Measurements from ENCODE around the gene NCAPG2. TPM values are rescaled to one million over a fixed set of nuclear protein-coding genes. Genes with fewer than 3 reads are reported as not detected.
A peak's percentile ranks its signal among the peaks of the same experiment; 100 is the strongest.

NCAPG2 gene
- total and polyA plus RNA-seq, 2 donors = 6.4 to 24.3 TPM

DNA sequence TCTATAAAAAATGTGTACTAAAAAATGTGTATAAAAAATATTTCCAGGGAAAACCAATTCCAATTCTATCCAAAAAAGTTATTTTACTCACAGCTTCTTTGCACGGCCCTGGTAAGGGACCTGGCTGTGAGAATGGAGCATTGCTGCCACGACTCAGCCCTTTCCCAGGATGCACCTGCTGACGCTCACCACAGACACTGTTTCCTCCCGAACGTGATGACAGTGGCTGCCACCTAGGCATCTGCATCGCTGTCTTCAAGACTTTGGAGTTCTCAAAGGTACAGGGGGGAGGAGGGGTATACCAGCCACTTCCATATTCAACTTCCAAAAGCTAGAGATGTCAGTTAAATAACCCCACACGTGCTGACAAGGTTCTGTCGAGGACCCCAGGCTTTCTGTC, 93.1 kb downstream of the NCAPG2 start:
- Histone ChIP-seq H3K4me3 (ENCODE audit: low read depth, low read length) (no peak overlapping the region), H3K27ac (ENCODE audit: low read depth) (no peak overlapping the region), H3K36me3 (ENCODE audit: insufficient read depth) (no peaks in the 10 kb centered on the region), H3K4me1 (ENCODE audit: insufficient read depth) (no peaks in the 10 kb centered on the region)
- WGBS = 84% methylated on average over 8 of the region's 8 CpGs
- DNase-seq (ENCODE audit: extremely low spot score) = no peak

- Histone ChIP-seq H3K4me1 (ENCODE audit: insufficient read depth) (no peaks in the 10 kb centered on the region), H3K27ac (ENCODE audit: low read depth) (no peak overlapping the region), H3K4me3 (ENCODE audit: low read depth, low read length) (no peak overlapping the region), H3K36me3 (ENCODE audit: insufficient read depth) (no peaks in the 10 kb centered on the region)
- no peak for DNase-seq (ENCODE audit: extremely low spot score)
- 89% methylated on average over 7 of the region's 7 CpGs for WGBS
Measured at GRCh38 chr7:158609313-158609974, 95.2 kb downstream of the NCAPG2 start.

GRCh38 chr7:158607563-158607962, 97.0 kb downstream of the NCAPG2 start:
- Histone ChIP-seq H3K36me3 (ENCODE audit: insufficient read depth) (no peaks in the 10 kb centered on the region), H3K4me1 (ENCODE audit: insufficient read depth) (no peaks in the 10 kb centered on the region), H3K4me3 (ENCODE audit: low read depth, low read length) (no peak overlapping the region), H3K27ac (ENCODE audit: low read depth) (no peak overlapping the region)
- DNase-seq (ENCODE audit: extremely low spot score) = no peak
- 82% methylated on average over 6 of the region's 6 CpGs for WGBS

- no peak overlapping the region for H3K27ac ChIP-seq (ENCODE audit: low read depth)
- no peaks in the 10 kb centered on the region for H3K36me3 ChIP-seq (ENCODE audit: insufficient read depth)
- no peak overlapping the region for H3K4me3 ChIP-seq (ENCODE audit: low read depth, low read length)
- no peak for DNase-seq (ENCODE audit: extremely low spot score)
- 92% methylated on average over 18 of the region's 18 CpGs for WGBS
- no peaks in the 10 kb centered on the region for H3K4me1 ChIP-seq (ENCODE audit: insufficient read depth)
Measured at GRCh38 chr7:158606671-158607424, 97.8 kb downstream of the NCAPG2 start.

DNA sequence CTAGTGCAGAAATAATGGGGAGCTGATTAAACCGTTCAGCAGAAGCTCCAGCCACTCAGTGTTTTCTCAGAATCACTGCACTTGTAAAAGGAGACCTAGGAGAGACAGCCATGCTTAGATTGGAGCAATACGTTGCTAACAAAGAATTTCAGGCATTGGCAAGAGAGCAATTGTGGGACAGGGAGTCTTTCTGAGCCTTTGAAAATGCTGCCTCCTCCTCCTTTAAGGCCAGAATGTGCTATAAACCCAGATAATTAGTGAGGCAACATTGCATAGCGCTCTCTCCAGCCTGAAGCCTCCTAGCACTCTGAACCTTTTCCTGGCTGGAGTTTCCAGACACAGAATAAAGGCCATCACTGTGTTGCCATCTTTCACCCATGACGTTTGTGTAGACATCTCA, 98.5 kb downstream of the NCAPG2 start:
- DNase-seq (ENCODE audit: extremely low spot score) = no peak
- Histone ChIP-seq H3K36me3 (ENCODE audit: insufficient read depth) (no peaks in the 10 kb centered on the region), H3K4me1 (ENCODE audit: insufficient read depth) (no peaks in the 10 kb centered on the region), H3K27ac (ENCODE audit: low read depth) (no peak overlapping the region), H3K4me3 (ENCODE audit: low read depth, low read length) (no peak overlapping the region)
- 62% methylated on average over 4 of the region's 4 CpGs for WGBS

DNA sequence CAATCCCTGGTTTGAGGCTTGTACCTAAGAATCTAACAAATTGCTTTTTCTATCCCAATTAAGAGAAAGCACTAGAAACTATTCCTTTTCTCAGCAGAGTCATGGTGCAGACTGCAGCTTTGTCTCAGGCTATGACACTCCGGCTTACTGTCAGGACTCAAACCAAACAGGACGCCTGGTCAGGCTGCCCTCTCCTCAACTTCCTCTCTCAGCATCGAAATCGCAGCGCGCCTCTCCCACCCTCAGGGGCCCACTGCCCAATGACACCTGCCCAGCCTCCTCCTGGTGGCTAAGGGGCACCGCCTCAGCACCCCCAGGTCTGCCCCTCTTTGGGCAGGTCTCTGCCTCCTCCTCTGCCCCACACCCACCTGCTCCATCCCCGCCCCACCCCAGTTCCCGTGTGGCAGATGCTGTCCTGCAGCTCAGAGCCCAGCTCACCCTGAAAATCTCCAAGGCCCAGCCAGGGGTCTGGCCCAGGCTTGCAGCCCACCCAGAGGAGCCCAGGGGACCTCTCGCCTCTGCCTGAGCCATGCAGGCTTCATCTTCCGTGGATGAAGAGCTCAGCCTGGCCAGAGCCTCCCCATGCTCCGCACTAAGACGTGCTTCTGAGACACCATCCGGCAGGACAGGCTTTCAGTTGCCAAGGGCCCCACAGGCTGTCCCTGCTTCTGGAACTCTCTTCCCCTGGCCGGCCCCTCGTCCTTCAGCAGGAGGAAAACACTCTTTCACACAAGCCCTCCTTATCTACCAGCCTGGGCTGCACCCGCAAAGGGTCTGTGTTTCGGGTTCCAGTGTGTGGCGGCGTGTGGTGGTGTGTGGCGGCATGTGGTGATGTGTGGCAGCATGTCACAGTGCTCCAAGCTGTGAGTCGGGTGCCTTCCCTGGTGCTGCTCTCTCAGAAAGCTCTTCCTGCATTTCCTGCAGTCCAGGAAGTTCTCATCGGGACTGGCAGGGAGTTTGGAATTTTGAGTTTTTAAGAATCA, 100.5 kb downstream of the NCAPG2 start:
- WGBS = 90% methylated on average over 23 of the region's 23 CpGs
- no peaks in the 10 kb centered on the region for H3K4me1 ChIP-seq (ENCODE audit: insufficient read depth)
- no peak overlapping the region for H3K4me3 ChIP-seq (ENCODE audit: low read depth, low read length)

DNA sequence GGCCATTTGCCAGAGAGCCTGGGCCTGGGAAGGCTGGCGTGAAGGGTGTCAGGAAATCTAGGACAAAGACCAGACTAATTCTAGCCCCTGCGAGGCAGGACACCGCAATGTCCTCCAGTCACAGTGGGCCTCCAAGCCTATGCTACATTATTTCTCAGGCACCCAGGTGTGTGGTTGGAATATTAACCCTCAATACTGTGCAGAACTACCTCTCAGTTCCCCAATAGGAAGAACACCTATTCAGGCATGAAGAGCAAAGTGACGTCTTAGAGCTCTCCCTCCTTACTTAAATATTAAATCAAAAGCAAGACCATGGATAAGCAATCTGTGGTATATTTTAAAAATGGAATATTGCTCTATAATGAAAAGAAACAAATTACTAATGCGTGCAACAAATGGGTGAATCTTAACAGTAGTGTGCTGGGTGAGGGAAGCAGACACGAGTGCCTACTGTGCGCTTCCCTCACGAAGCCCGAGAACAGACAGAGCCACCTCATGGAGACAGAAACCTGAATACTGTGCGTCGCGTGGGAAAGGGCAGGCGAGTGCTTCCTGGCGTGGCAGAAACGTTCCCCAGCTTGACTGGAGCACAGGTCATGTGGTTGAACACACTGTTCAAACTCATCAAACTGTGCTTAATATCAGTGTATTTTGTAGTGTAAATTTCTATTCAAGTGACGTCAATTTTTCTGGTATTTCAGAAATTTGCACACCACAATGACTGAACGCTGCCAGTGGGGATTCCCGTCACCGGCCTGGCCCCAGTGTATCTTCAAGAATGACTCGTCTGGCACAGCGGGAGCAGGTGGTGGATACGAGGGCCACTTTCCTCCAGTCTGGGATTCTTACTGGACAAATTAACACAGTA, 101.5 kb downstream of the NCAPG2 start:
- no peak for DNase-seq (ENCODE audit: extremely low spot score)
- no peaks in the 10 kb centered on the region for H3K4me1 ChIP-seq (ENCODE audit: insufficient read depth)
- no peak overlapping the region for H3K27ac ChIP-seq (ENCODE audit: low read depth)
- no peak overlapping the region for H3K4me3 ChIP-seq (ENCODE audit: low read depth, low read length)
- no peaks in the 10 kb centered on the region for H3K36me3 ChIP-seq (ENCODE audit: insufficient read depth)
- 90% methylated on average over 22 of the region's 22 CpGs for WGBS

More for the DNA sequence above, 100.5 kb downstream of the NCAPG2 start:
- DNase-seq (ENCODE audit: extremely low spot score) = no peak
- H3K27ac ChIP-seq (ENCODE audit: low read depth) = no peak overlapping the region
- no peaks in the 10 kb centered on the region for H3K36me3 ChIP-seq (ENCODE audit: insufficient read depth)

DNA sequence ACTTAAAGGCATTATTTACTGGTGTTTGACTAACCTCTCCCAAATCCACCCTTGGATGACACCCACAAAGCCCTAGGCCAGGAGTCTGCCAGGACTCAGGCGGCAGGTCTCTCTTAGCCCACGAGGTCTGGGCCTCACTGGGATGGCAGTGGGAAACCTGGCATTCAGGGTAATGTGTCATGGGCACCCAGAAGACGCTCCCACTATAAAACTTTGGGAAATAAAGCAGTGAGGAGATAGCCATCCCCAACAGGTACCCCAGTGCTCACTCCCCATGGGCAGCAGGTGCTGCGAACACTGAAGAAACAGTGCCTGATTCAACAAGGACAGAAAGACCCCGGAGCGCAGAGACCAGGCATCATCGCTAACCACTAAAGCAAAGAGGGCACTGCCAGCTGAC, 102.6 kb downstream of the NCAPG2 start:
- no peaks in the 10 kb centered on the region for H3K36me3 ChIP-seq (ENCODE audit: insufficient read depth)

DNA sequence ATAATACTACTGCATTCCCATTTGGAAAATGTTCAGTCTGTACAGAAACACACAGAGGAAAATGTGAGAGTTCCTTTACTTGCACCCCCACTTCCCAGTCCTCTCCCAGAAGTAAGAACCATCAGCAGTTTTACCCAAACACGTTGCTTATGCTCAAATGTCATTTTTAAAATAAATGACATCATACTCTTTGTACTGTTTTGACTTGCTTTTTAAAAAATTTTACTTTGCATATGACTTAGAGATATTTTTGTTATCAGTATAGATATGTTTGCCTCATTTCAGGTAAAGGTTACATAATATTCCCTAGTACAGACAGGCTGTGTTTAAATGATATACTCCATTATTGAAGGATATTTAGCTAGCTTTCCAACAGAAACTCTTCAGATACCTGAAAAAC, 103.5 kb downstream of the NCAPG2 start:
- H3K27ac ChIP-seq (ENCODE audit: low read depth) = no peak overlapping the region
- WGBS = 72% methylated on average over 1 of the region's 1 CpG
- H3K4me1 ChIP-seq (ENCODE audit: insufficient read depth) = no peaks in the 10 kb centered on the region
- H3K36me3 ChIP-seq (ENCODE audit: insufficient read depth) = no peaks in the 10 kb centered on the region
- H3K4me3 ChIP-seq (ENCODE audit: low read depth, low read length) = no peak overlapping the region
- DNase-seq (ENCODE audit: extremely low spot score) = no peak

More for the DNA sequence above, 102.6 kb downstream of the NCAPG2 start:
- DNase-seq (ENCODE audit: extremely low spot score) = no peak
- Histone ChIP-seq H3K4me1 (ENCODE audit: insufficient read depth) (no peaks in the 10 kb centered on the region), H3K27ac (ENCODE audit: low read depth) (no peak overlapping the region), H3K4me3 (ENCODE audit: low read depth, low read length) (no peak overlapping the region)
- WGBS = 97% methylated on average over 7 of the region's 7 CpGs

GRCh38 chr7:158596745-158597144, 107.9 kb downstream of the NCAPG2 start:
- no peaks in the 10 kb centered on the region for H3K36me3 ChIP-seq (ENCODE audit: insufficient read depth)
- WGBS = 97% methylated on average over 4 of the region's 4 CpGs
- H3K27ac ChIP-seq (ENCODE audit: low read depth) = no peak overlapping the region
- H3K4me1 ChIP-seq (ENCODE audit: insufficient read depth) = no peaks in the 10 kb centered on the region
- no peak for DNase-seq (ENCODE audit: extremely low spot score)
- H3K4me3 ChIP-seq (ENCODE audit: low read depth, low read length) = no peak overlapping the region

DNA sequence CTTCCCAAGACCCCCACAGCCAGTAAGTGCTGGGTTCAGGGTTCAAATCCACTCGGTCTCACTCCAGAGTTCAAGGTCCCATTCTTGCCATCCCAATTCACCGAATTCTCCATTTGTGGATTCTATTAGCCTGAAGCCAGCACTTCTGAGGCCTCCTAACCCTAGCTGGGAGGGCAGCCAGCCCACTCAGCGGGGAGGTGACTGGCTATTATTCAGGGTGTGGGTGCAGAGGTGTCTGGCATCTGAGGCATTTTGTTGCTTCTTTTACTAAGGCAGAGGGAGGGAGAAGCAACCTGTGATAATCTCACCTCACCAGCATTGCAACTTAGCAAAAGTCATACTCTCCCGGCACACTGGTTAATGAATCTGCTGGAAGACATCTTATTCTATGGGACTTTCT, 108.3 kb downstream of the NCAPG2 start:
- Histone ChIP-seq H3K27ac (ENCODE audit: low read depth) (no peak overlapping the region), H3K36me3 (ENCODE audit: insufficient read depth) (no peaks in the 10 kb centered on the region), H3K4me3 (ENCODE audit: low read depth, low read length) (no peak overlapping the region), H3K4me1 (ENCODE audit: insufficient read depth) (no peaks in the 10 kb centered on the region)
- 96% methylated on average over 4 of the region's 4 CpGs for WGBS
- DNase-seq (ENCODE audit: extremely low spot score) = no peak

DNA sequence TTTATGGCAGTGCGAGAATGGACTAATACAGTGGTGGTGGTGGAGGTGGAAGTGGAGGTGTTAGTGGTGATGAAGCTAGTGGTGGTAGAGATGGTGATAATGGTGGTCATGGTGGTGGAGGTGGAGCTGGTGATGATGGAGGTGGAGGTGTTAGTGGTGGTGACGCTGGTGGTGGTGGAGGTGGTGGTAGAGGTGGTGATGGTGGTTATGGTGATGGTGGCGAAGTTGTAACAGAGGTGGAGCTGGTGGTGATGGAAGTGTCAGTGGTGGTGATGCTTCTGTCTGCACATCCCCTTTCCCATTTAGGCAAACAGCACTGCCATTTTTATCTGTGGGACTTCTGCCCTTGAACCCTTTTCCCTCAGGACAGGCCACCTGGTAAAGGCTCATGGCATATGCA, 109.5 kb downstream of the NCAPG2 start:
- H3K4me3 ChIP-seq (ENCODE audit: low read depth, low read length) = no peak overlapping the region
- WGBS = 67% methylated on average over 3 of the region's 3 CpGs
- DNase-seq (ENCODE audit: extremely low spot score) = peak; percentile 47
- H3K4me1 ChIP-seq (ENCODE audit: insufficient read depth) = no peaks in the 10 kb centered on the region
- no peak overlapping the region for H3K27ac ChIP-seq (ENCODE audit: low read depth)
- no peaks in the 10 kb centered on the region for H3K36me3 ChIP-seq (ENCODE audit: insufficient read depth)

GRCh38 chr7:158592541-158592940, 112.1 kb downstream of the NCAPG2 start:
- no peak overlapping the region for H3K27ac ChIP-seq (ENCODE audit: low read depth)
- no peaks in the 10 kb centered on the region for H3K4me1 ChIP-seq (ENCODE audit: insufficient read depth)
- H3K36me3 ChIP-seq (ENCODE audit: insufficient read depth) = no peaks in the 10 kb centered on the region
- DNase-seq (ENCODE audit: extremely low spot score) = no peak
- 94% methylated on average over 1 of the region's 1 CpG for WGBS
- H3K4me3 ChIP-seq (ENCODE audit: low read depth, low read length) = no peak overlapping the region
